ENCODE results near the gene PRLH. TPM values are rescaled to one million over a fixed set of nuclear protein-coding genes. Genes with fewer than 3 reads are reported as not detected.
A peak's percentile ranks its signal among the peaks of the same experiment; 100 is the strongest.

The PRLH gene
- total and polyA plus RNA-seq, 4 donors = not detected

DNA sequence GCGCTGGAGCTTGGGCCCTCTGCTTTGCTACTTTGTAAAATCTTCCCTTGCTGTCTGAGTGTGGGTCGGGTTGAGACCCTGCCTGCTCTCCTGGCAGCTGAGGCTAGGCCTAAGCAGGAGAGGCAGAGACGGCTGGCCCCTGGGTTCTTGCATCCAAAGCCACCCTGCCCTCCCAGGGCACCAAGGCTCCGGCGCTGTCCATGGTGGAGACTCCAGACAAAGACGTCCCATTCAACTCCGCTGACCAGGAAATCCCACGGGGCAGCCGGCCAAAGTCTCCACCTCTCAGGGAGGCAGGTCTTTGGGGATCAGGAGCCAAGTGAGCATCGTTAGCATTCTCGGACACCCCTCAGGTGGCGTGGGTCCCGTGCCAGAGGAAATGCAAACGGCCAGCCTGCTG is 2.6 kb upstream of the PRLH start:
- TF ChIP-seq, protein P1, sequence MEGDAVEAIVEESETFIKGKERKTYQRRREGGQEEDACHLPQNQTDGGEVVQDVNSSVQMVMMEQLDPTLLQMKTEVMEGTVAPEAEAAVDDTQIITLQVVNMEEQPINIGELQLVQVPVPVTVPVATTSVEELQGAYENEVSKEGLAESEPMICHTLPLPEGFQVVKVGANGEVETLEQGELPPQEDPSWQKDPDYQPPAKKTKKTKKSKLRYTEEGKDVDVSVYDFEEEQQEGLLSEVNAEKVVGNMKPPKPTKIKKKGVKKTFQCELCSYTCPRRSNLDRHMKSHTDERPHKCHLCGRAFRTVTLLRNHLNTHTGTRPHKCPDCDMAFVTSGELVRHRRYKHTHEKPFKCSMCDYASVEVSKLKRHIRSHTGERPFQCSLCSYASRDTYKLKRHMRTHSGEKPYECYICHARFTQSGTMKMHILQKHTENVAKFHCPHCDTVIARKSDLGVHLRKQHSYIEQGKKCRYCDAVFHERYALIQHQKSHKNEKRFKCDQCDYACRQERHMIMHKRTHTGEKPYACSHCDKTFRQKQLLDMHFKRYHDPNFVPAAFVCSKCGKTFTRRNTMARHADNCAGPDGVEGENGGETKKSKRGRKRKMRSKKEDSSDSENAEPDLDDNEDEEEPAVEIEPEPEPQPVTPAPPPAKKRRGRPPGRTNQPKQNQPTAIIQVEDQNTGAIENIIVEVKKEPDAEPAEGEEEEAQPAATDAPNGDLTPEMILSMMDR (IDR thresholded peaks at IDR 0.05; ENCODE audit: control extremely low read depth, extremely low read depth) = no peak
- WGBS, 2 donors = 19 to 29% methylated on average over 14 of the region's 14 CpGs
- H3K9ac ChIP-seq (ENCODE audit: insufficient read depth in 1 of 2, low read length in 2 of 2) = no peak overlapping the region
- no peak for ATAC-seq (ENCODE audit: insufficient read depth, low FRiP score)
- peak; percentile 26 to 52 (median 49) for DNase-seq
- peaks cover 0 to 4% (median 0%) of the 10 kb centered on the region in 5 donors for H3K4me1 ChIP-seq (ENCODE audit: control insufficient read depth in 5 of 5, insufficient read depth in 5 of 5, low read length in 5 of 5)
- H3K27ac ChIP-seq (ENCODE audit: low read depth in 1 of 2, low read length in 1 of 2) = no peak overlapping the region
- H3K4me3 ChIP-seq = no peak overlapping the region
- H3K36me3 ChIP-seq (ENCODE audit: control insufficient read depth in 4 of 4, insufficient read depth in 4 of 4, low read length in 4 of 4) = no peaks in the 10 kb centered on the region
- H3K9me3 ChIP-seq (ENCODE audit: control insufficient read depth in 4 of 4, insufficient read depth in 3 of 4, low read length in 3 of 4) = no peaks in the 10 kb centered on the region
- peaks cover 0 to 7% (median 2%) of the 10 kb centered on the region in 3 donors for H3K27me3 ChIP-seq (ENCODE audit: control insufficient read depth in 3 of 3, insufficient read depth in 3 of 3, low read length in 2 of 3)

DNA sequence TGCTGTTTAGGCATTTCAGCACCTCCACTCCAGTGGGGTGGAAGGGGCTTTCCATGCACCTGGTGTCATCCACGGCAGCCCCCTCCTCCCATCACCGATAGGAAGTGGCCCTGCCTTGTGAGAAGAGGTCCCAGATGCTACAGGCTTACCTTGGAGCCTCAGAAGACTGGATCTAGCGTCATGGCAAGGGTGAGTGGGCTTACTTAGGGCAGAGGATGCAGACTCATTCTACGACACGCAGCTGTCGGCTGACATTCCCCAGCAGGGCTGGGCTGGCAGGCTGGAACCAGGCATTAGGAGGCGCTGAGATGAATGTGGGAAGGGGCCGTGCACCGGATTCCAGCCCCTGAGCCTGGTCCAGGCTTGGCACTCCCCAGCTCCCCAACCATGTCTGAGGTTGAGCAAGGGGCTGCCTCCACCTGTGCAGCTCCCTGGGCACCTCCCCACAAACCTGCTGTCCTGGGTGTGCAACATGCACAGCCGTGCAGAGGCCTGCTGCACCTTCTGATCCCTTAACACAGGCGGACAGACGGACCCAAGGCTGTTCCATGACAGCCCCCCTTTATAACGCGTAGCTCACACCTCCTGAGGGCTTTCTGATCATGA is 1.7 kb upstream of the PRLH start:
- no peak overlapping the region for H3K9ac ChIP-seq (ENCODE audit: insufficient read depth in 1 of 2, low read length in 2 of 2)
- TF ChIP-seq, protein P1 (IDR thresholded peaks at IDR 0.05; ENCODE audit: control extremely low read depth, extremely low read depth) = no peak
- no peaks in the 10 kb centered on the region for H3K4me1 ChIP-seq (ENCODE audit: control insufficient read depth in 5 of 5, insufficient read depth in 5 of 5, low read length in 5 of 5)
- 83 to 89% methylated on average over 14 of the region's 14 CpGs for WGBS, 2 donors
- DNase-seq (no peak), ATAC-seq (ENCODE audit: insufficient read depth, low FRiP score) (no peak)
- no peaks in the 10 kb centered on the region for H3K9me3 ChIP-seq (ENCODE audit: control insufficient read depth in 4 of 4, insufficient read depth in 3 of 4, low read length in 3 of 4)
- H3K36me3 ChIP-seq (ENCODE audit: control insufficient read depth in 4 of 4, insufficient read depth in 4 of 4, low read length in 4 of 4) = no peaks in the 10 kb centered on the region
- H3K27ac ChIP-seq (ENCODE audit: low read depth in 1 of 2, low read length in 1 of 2) = no peak overlapping the region
- H3K4me3 ChIP-seq = no peak overlapping the region
- H3K27me3 ChIP-seq (ENCODE audit: control insufficient read depth in 3 of 3, insufficient read depth in 3 of 3, low read length in 2 of 3) = peaks cover 0 to 7% (median 2%) of the 10 kb centered on the region in 3 donors

DNA sequence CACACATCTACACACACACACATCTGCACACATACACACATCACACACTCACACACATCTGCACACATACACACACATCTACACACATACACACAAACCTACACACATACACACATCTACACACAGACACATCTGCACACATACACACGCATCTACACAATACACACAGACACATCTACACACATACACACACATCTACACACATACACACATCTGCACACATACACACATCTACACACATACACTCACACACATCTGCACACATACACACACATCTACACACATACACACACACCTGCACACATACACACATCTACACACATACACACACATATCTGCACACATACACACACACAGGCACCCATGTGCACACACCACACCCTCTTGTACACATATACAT is 400 bp upstream of the PRLH start:
- TF ChIP-seq, protein P1 (IDR thresholded peaks at IDR 0.05; ENCODE audit: control extremely low read depth, extremely low read depth) = no peak

More for the DNA sequence above, 400 bp upstream of the PRLH start:
- 94 to 100% methylated on average over 1 of the region's 1 CpG for WGBS, 2 donors
- Histone ChIP-seq H3K4me3 (no peak overlapping the region), H3K36me3 (ENCODE audit: control insufficient read depth in 4 of 4, insufficient read depth in 4 of 4, low read length in 4 of 4) (no peaks in the 10 kb centered on the region), H3K4me1 (ENCODE audit: control insufficient read depth in 5 of 5, insufficient read depth in 5 of 5, low read length in 5 of 5) (no peaks in the 10 kb centered on the region), H3K9me3 (ENCODE audit: control insufficient read depth in 4 of 4, insufficient read depth in 3 of 4, low read length in 3 of 4) (no peaks in the 10 kb centered on the region), H3K27me3 (ENCODE audit: control insufficient read depth in 3 of 3, insufficient read depth in 3 of 3, low read length in 2 of 3) (peaks cover 0 to 7% (median 2%) of the 10 kb centered on the region in 3 donors), H3K27ac (ENCODE audit: low read depth in 1 of 2, low read length in 1 of 2) (no peak overlapping the region), H3K9ac (ENCODE audit: insufficient read depth in 1 of 2, low read length in 2 of 2) (no peak overlapping the region)
- ATAC-seq (ENCODE audit: insufficient read depth, low FRiP score) (no peak), DNase-seq (no peak)
